GM11168 (cell line): Measurements from ENCODE around the gene SYT6.
"Not testable (repeated sequence)": the region's sequence is repeated elsewhere in the genome, so short reads cannot be mapped to it uniquely, and the experiment has no call there.

Experiments used
- in situ Hi-C: fragments of 300-500 bp; cut with MboI; formaldehyde crosslinking; loops from one replicate; pipeline ENCODE4 v1.12.0; 2022; ENCODE audit warnings: low sequenced_read_pairs; ENCODE audit not compliant: unreplicated experiment

SYT6 gene

GRCh38 chr1:114078116-114078515 is 75.6 kb downstream of the SYT6 start:
- in situ Hi-C loops, result no loop called here

DNA sequence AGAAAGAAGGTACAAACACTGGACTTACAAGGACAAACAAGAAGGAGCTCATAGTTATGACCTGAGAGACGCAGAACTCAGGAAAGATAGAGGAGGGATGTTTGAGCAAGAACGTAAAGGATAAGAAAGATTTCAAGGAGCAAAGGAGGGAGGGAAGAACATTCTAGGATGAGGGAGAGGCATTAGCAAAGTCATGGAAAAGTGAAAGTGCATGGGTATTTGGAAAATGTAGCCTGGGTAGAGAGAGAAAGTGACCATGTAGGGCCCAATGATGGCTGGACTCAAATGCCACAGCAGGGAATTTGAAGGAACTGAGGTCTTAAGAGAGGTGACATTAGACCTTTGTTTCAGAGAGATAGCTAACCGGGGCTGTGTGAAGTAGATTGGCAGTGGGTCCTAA is 76.5 kb downstream of the SYT6 start:
- in situ Hi-C loops, result no loop called here

GRCh38 chr1:114076308-114076707 is 77.4 kb downstream of the SYT6 start:
- in situ Hi-C loops, result no loop called here

GRCh38 chr1:114075546-114076242 is 78.0 kb downstream of the SYT6 start:
- in situ Hi-C loops, result no loop called here

DNA sequence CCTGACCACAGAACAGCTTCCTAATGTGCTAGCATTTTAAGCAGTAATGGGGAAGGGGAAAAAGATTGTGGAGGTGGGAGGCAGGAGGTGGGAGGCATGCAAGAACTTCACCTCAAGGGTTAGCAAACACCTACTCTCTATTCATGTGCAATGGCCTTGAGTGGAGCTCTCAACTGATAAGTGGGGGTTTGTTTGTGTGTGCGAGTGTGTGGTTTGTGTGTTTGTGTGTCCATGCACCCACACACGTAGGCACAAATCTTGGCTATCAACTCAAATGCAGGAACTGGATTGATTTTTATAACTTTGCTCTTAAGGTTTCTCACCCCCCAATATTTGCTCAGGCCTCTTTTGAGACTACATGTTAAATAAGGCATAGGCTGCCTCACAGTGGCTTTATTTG is 78.6 kb downstream of the SYT6 start:
- in situ Hi-C loops, result no loop called here

DNA sequence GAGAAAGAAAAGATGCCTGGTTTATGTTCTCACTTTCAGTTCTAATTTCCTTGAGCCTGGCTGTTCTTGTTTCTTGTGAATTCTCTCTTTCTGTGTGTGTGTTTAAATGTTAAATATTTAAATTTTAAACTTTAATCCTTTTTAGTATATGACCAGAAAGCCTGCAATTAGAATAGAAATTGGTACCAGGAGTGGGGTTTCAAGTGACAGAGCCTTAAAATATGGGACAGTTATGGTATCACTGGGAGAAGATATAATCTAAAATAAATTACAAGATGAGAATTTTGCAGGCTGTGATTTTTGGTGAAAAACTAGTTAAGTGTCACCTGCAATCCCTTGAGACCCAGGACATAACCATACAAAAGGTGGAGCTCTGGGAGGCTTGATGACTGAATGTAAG is 81.4 kb downstream of the SYT6 start:
- in situ Hi-C loops, result no loop called here

- in situ Hi-C loops, result not testable (repeated sequence)
These were observed 83.9 kb downstream of the SYT6 start for GRCh38 chr1:114069762-114070161.

DNA sequence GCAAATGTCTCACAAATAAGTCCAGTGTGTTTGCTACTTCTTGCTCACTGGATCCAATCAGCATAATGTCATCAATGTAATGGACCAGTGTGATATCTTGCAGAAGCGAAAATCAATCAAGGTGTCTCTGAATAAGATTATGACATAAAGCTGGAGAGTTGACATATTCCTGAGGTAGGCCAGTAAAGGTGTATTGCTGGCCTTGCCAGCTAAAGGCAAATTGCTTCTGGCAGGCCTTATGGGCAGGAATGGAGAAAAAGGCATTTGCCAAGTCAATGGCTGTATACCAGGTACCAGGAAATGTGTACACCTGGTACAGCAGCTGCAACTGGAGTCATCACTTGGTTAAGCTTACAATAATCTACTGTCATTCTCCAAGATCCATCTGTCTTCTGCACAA is 85.0 kb downstream of the SYT6 start:
- in situ Hi-C loops, result not testable (repeated sequence)

DNA sequence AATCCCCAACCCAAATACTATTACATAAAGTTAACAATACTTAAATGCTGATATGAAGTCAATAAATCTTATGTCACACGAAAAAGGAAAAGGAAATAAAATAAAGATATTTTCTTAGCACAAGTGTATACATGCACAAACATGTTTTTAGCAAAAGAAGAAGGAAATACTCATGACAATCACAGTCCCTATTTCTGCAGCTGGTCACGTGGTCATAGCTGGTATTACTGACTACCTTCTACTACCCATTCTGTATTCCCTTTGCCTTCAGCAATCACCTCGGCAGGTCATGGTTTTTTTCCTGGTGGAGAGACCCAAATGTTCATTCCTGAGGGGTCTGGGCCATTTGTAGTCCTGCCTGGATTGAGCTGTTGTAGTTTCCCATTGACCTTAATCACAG is 88.0 kb downstream of the SYT6 start:
- in situ Hi-C loops, result not testable (repeated sequence)

GRCh38 chr1:114063544-114063943 is 90.1 kb downstream of the SYT6 start:
- in situ Hi-C loops, result no loop called here

- in situ Hi-C loops, result no loop called here
These were observed 91.1 kb downstream of the SYT6 start for GRCh38 chr1:114062477-114063099.

DNA sequence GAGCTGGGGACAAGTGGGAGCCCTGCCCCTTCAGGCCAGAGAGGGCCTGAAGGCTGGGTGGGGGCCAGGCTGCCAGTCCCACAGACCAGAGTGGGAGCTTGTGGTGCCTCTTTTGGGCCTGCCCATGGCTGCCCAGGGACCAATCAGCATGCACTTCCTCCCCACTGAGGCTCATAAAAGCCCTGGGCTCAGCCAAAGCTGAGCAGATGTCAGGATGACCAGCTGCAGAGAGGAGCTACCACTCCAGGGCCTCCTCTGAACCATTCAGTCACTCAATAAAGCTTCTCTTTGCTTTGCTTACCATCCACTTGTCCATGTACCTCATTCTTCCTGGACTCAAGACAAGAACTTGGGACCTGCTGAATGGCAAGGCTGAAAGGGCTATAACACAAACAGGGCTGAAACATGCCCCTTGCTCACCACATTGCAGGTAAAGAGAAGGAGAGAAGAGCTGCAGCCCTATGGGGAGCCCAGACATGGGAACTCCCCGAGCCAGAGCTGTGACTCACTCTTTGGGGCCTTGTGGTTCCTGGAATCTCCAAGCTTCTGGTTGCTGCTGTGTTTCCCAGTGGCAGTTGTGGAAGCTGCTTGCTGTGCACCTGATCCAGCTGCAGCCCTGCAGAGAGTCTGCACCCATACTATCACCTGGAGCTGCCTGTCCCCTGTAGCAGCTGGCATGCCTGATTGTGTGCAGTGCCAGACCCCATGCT is 92.4 kb downstream of the SYT6 start:
- in situ Hi-C loops, result no loop called here

DNA sequence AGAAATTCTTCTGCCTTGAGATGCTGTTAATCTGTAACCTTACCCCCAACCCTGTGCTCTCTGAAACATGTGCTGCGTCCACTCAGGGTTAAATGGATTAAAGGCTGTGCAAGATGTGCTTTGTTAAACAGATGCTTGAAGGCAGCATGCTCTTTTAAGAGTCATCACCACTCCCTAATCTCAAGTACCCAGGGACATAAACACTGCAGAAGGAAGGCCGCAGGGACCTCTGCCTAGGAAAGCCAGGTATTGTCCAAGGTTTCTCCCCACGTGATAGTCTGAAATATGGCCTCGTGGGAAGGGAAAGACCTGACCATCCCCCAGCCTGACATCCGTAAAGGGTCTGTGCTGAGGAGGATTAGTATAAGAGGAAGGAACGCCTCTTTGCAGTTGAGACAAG is 95.4 kb downstream of the SYT6 start:
- in situ Hi-C loops, result not testable (repeated sequence)

DNA sequence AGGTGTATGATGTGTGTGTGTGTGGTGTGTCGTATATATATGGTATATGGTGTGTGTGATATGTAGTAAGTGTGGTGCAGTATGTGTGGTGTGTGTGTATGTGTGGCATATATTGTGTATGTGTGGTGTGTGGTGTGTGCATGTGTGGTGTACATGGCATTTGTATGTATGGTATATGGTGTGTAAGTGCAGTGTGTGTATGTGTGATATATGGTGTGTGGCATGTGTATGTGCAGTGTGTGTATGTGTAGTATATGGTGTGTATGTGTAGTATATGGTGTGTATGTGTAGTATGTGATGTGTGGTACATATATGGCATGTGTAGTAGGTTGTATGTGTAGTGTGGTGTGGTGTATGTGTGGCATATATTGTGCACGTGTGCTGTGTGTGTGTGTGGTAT is 99.5 kb downstream of the SYT6 start:
- in situ Hi-C loops, result no loop called here

DNA sequence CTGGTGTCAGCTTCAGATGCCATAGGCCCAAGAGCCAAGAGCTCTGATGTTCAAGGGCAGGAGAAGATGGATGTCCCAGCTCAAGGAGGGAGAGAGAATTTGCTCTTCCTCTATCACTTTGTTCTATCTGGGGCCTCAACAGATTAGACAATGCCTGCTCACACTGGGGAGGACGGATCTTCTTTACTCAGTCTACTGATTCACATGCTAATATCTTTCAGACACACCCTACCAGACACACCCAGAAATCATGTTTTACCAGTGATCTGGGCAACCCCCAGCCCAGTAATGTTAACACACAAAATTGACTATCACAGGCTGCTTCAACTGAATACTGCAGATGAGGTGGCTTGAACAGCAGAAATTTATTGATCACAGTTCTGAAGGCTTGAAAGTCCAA is 105.4 kb downstream of the SYT6 start:
- in situ Hi-C loops, result no loop called here

DNA sequence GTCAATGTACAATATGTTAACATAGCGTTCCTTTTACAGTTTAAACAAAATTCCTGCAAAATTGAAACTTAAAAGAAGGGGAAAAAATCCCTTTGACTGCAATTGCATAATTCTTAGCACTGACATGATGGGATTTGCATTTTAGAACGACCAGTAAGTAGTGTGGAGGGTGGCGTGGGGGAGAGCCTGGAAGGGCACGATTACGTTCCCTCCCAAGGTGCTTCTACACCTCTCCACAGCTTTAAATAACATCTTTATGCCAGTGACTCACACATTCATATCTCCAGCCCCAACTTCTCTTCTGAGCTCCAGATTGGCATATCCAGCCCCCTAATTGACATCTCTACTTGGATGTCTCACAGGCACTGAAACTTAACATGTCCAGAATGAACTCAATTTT is 110.1 kb downstream of the SYT6 start:
- in situ Hi-C loops, result no loop called here

DNA sequence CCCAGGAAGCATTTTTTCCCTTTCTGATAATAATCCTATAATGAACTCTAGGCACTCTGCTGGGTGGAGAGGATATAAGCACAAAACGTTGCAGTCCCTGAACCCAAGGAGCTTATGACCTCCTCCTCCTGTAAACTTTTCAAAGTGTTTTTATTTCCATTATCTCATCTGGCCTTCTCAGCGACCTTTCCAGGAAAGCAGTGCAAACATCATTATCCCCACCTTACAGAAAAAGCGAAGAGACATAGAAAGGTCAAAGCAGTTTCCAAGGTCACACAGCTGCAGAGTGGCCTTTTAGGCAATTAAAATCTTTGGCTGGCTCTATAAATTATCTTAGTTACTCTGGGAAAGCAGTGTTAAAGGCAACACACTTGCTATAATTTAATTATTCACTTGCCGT is 110.6 kb downstream of the SYT6 start:
- in situ Hi-C loops, result no loop called here

DNA sequence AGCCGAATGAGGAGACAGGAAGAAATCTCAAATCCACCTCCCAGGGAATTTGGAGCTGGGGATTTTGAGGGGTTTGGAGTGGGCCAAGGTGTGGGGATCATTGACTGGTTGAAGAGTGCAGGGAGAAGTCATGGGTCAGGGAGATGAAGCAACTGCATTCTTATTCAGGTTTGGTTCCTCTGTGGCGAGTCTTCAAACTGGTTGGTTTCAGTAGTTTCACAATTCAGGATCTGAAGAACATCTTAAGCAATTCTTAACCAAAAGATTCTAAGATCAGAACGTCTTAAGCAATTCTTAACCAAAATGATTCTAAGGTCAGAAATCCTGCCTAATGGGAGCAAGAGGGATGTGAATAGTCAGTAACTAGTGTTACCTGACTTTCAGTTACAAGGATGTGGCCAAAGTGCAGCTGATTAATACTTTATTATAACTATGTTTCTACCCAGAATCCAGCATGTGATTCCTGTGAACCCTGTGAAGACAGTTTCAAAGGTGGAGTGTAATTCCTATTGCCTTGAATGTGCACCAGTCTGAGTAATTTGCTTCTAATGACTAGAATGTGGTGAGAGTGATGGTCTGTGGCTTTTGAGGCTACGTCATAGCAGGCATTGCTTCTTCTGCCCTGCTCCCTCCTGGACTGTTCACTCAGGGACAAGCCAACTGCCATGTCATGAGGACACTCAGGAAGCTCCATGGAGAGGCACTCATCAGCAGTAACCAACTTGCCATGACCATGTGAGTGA is 113.2 kb downstream of the SYT6 start:
- in situ Hi-C loops, result no loop called here
